ENCODE results near the gene SPRY4.

DNA sequence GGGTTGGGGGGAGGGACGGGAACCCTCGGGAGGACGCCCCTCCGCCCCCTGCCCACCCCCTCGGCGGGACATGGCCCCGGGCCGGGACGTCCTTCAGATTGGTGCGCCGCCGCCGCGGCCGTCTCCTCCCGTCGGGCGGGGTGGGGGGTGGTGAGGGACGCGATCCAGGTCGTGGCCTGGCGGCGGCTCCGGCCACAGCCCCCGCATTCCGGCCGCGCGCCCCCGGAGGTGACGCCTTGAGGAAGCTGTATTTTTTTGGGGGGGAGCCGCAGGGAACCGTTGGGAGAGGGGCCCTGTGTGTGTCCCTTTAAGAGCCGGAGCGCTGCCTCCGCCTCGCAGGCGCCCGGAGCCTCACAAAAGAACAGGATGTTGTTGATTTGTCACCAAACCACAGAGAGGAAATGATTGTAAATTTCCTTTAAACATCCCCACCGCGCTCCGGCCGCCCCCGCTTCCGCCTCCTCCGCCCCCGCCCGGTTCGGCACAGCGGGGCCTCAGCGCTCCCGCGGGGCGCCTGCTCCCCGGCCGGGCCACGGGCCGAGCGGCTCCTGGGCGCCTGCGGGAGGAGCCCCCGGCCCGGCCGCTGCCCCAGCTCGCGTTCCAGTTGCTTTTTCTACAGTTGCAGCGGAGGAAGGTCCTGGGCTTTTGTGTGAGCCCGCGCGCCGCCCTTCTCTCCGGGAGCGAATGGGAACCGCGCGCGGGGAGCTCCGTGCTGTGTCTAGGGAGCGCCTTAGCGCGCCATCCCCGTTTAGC, 32.1 kb upstream of the SPRY4 start:
- TF ChIP-seq POLR2A (IDR thresholded peaks at IDR 0.05; ENCODE audit: low read length) (peak; percentile 35), GATA1 (IDR thresholded peaks at IDR 0.05; ENCODE audit: low read depth, low read length) (no peak)
